ENCODE measurements around the gene CTNNBL1.

Gene CTNNBL1

DNA sequence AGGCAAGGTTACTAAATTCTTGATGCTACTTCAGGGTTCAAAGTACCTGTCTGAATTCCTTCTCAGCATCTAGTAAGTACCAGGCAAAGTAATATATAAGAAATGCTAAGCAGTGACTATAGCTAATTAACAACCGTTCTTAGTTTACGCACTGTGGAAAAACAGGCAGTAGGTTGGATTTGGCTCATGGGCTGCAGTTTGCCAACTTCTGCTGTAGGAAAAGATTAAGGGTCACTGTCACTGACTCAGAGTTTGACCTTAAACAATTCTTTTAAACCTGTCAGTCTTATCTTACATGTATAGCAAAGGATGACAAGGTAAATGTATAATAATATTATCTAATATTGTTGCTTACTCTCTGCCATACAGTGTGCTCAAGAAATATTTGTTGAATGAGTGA, 42.3 kb downstream of the CTNNBL1 start:
- TF ChIP-seq, protein P1, sequence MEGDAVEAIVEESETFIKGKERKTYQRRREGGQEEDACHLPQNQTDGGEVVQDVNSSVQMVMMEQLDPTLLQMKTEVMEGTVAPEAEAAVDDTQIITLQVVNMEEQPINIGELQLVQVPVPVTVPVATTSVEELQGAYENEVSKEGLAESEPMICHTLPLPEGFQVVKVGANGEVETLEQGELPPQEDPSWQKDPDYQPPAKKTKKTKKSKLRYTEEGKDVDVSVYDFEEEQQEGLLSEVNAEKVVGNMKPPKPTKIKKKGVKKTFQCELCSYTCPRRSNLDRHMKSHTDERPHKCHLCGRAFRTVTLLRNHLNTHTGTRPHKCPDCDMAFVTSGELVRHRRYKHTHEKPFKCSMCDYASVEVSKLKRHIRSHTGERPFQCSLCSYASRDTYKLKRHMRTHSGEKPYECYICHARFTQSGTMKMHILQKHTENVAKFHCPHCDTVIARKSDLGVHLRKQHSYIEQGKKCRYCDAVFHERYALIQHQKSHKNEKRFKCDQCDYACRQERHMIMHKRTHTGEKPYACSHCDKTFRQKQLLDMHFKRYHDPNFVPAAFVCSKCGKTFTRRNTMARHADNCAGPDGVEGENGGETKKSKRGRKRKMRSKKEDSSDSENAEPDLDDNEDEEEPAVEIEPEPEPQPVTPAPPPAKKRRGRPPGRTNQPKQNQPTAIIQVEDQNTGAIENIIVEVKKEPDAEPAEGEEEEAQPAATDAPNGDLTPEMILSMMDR (IDR thresholded peaks at IDR 0.05; ENCODE audit: low read depth, low read length, missing control alignments): no peak
- H3K4me3 ChIP-seq (ENCODE audit: low read depth, low read length): no peak overlapping the region
- in situ Hi-C loops (cut with HindIII; ENCODE audit: low sequenced_read_pairs): no loop called here
- DNase-seq (ENCODE audit: low read depth): no peak

DNA sequence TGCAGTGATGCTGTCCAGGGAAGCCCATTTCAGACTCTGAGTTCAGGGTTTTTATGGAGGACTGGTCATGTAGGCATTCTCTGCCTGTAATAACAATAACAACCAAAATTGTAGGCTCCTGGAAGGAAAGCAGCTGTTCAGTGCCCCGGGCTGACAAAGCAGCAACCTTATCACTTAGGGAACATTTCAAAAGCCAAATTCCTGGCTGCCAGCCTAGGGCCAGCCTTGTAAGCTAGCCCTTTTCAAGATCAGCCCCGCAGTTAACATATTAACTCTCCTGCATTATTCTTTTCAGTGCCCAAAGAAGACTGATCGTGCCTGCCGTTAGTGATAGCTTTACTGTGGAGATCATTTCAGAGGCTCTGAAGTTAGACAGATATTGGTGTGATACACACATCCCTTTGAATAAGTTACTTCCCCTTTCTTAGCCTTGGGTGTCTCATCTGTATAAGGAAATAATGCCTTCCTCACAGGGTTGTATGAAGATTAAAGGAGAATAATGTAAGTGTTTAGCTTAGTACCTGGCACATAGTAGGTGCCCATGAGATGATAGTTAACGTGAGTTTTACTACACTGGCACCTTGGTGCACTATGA, 44.1 kb downstream of the CTNNBL1 start:
- in situ Hi-C loops (cut with HindIII; ENCODE audit: low sequenced_read_pairs): no loop called here
- H3K4me3 ChIP-seq (ENCODE audit: low read depth, low read length): no peak overlapping the region
- no peak for DNase-seq (ENCODE audit: low read depth)
- TF ChIP-seq, protein P1 (IDR thresholded peaks at IDR 0.05; ENCODE audit: low read depth, low read length, missing control alignments): no peak

DNA sequence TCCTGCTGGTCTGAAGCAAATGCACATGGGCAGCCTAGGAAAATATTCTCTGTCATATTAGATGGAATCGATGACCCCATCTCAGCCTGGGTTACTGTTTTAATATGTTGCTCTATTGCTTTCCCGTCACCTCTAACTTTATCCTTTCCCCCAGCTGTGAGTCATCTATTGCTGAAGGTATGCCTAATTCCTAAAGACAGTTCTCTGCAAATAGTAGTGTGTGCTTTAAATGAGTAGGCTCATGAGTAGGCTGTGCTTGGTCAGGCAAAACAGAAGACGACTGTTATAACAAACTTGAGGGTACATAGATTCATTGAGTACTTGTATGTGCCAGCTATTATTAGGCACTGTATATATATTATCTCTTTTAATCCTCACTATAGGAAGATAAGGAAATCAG, 47.2 kb downstream of the CTNNBL1 start:
- no peak for DNase-seq (ENCODE audit: low read depth)
- no peak overlapping the region for H3K4me3 ChIP-seq (ENCODE audit: low read depth, low read length)
- in situ Hi-C loops (cut with HindIII; ENCODE audit: low sequenced_read_pairs): no loop called here
- TF ChIP-seq, protein P1 (IDR thresholded peaks at IDR 0.05; ENCODE audit: low read depth, low read length, missing control alignments): no peak

DNA sequence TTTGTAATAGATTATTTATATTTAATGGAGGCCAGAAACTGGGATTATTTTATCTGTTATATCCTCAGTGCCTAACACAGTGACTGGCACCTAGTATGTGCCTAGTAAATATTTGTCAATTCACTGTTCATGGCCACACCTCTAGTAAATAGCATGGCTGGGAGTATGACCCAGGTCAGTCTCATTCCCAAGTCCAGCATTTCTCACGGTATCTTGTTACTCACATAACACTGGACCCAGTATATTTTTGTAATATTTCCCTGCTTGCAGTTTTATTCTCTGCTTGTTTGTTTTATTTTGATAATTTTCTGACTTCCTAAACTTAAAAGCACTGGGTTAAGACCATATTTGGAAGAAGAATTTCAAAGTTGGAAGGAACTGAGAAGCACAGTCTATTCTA, 47.7 kb downstream of the CTNNBL1 start:
- TF ChIP-seq, protein P1 (IDR thresholded peaks at IDR 0.05; ENCODE audit: low read depth, low read length, missing control alignments): no peak
- DNase-seq (ENCODE audit: low read depth): no peak
- in situ Hi-C loops (cut with HindIII; ENCODE audit: low sequenced_read_pairs): no loop called here
- no peak overlapping the region for H3K4me3 ChIP-seq (ENCODE audit: low read depth, low read length)

DNA sequence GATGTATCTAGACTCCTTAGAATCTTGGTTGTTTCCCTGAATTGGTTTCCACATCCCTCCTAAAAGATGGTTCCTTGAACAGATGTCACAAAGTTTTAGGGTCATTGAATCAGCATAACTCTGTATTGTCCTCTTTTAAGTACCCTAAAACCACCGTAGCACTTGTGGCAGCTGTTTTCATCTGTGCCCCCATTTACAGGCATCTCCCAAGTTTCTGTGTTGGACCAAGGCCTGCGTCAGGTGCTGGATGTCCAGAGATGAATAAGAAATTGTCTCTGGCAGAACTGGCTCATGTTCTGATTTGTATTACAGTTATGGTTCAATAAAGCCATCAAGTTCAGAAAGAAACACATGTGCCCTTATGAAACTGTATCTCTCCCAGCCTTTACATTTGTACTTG, 48.3 kb downstream of the CTNNBL1 start:
- H3K4me3 ChIP-seq (ENCODE audit: low read depth, low read length): no peak overlapping the region
- in situ Hi-C loops (cut with HindIII; ENCODE audit: low sequenced_read_pairs): no loop called here
- no peak for DNase-seq (ENCODE audit: low read depth)
- TF ChIP-seq, protein P1 (IDR thresholded peaks at IDR 0.05; ENCODE audit: low read depth, low read length, missing control alignments): no peak

DNA sequence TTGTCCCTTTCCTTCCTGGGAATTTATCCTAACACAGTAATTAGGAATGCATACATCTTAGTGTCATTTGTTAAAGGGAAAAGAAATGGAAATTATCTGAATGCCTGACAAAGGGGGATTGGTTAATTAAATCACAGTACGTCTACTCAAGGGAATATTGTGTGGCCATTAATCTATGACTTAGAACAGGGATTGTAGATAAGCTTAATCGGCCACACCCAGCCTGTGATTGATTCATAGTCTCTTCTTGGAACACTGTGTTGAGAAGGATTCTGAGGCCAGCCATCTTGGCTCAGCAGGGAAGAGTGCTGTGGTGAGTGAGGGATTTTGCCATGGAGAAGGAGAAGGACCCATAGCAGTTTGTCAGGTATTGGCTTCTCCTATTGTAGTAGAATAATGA, 50.5 kb downstream of the CTNNBL1 start:
- in situ Hi-C loops (cut with HindIII; ENCODE audit: low sequenced_read_pairs): no loop called here
- no peak overlapping the region for H3K4me3 ChIP-seq (ENCODE audit: low read depth, low read length)
- DNase-seq (ENCODE audit: low read depth): no peak
- TF ChIP-seq, protein P1 (IDR thresholded peaks at IDR 0.05; ENCODE audit: low read depth, low read length, missing control alignments): no peak
